HepG2 (cell line): ENCODE measurements around the gene H6PD. TPM values are rescaled to one million over a fixed set of nuclear protein-coding genes. Genes with fewer than 3 reads are reported as not detected.

ENCODE experiments used
- AGO1 ChIP-seq: fragments of 200-400 bp; formaldehyde crosslinking; IDR thresholded peaks from 2 replicates; pipeline ENCODE4 v1.6.1; 2017; ENCODE audit warnings: mild to moderate bottlenecking, low read depth, low read length, moderate library complexity; ENCODE audit not compliant: poor library complexity, severe bottlenecking
- ATF7 ChIP-seq, 2 experiments: fragments of 450-650 bp in 1 of 2; sonication (generic) in 1 of 2; formaldehyde crosslinking in 1 of 2; IDR thresholded peaks; 2 replicates each; pipeline versions ENCODE4 v1.4.0 to v1.6.1; 2016 to 2020; ENCODE audit warnings: antibody characterized with exemption in 1 of 2, mild to moderate bottlenecking in 1 of 2, missing genetic modification reagents in 1 of 2
- ELF4 ChIP-seq: sonication (generic); formaldehyde crosslinking; IDR thresholded peaks from 2 replicates; pipeline ENCODE4 v1.5.0; 2020; ENCODE audit warnings: missing genetic modification reagents, mild to moderate bottlenecking, moderate library complexity, borderline replicate concordance
- EP300 ChIP-seq, 3 experiments: sonication (generic) in 1 of 3; formaldehyde crosslinking in 1 of 3; IDR thresholded peaks; 2 replicates each; pipeline versions ENCODE4 v1.5.1 to v1.6.1; 2011 to 2020; ENCODE audit warnings: low read depth in 2 of 3, low read length in 2 of 3, borderline replicate concordance in 1 of 3, improper control_type of control experiment in 1 of 3, mild to moderate bottlenecking in 1 of 3, missing genetic modification reagents in 1 of 3, moderate library complexity in 1 of 3
- KDM4B ChIP-seq: sonication (generic); formaldehyde crosslinking; IDR thresholded peaks from 2 replicates; pipeline ENCODE4 v1.4.0; 2020; ENCODE audit warnings: missing genetic modification reagents
- KDM5B ChIP-seq: sonication (generic); formaldehyde crosslinking; IDR thresholded peaks from 2 replicates; pipeline ENCODE4 v1.4.0; 2020; ENCODE audit warnings: missing genetic modification reagents, mild to moderate bottlenecking, borderline replicate concordance
- KLF12 ChIP-seq: sonication (generic); formaldehyde crosslinking; IDR thresholded peaks from 2 replicates; pipeline ENCODE4 v1.4.0; 2020; ENCODE audit warnings: missing genetic modification reagents, borderline replicate concordance
- MAZ ChIP-seq, 2 experiments: sonication (generic) in 1 of 2; formaldehyde crosslinking in 1 of 2; IDR thresholded peaks; 2 replicates each; pipeline versions ENCODE4 v1.5.0 to v1.6.1; 2012 to 2020; ENCODE audit warnings: low read depth in 2 of 2, mild to moderate bottlenecking in 2 of 2, borderline replicate concordance in 1 of 2, improper control_type of control experiment in 1 of 2, low read length in 1 of 2, missing genetic modification reagents in 1 of 2, moderate library complexity in 1 of 2
- NAIF1 ChIP-seq: sonication (generic); formaldehyde crosslinking; IDR thresholded peaks from 2 replicates; pipeline ENCODE4 v1.5.0; 2020; ENCODE audit warnings: mild to moderate bottlenecking, missing genetic modification reagents, borderline replicate concordance
- PHF8 ChIP-seq: sonication (generic); formaldehyde crosslinking; IDR thresholded peaks from 2 replicates; pipeline ENCODE4 v1.5.0; 2020; ENCODE audit warnings: missing genetic modification reagents
- PPARG ChIP-seq: conservative IDR thresholded peaks from 2 replicates; pipeline ENCODE4 v1.6.1; 2016; ENCODE audit warnings: missing biosample characterization, missing genetic modification reagents
- RBM39 ChIP-seq: fragments of 200-400 bp; formaldehyde crosslinking; IDR thresholded peaks from one replicate; pipeline ENCODE4 v1.6.1; 2018; ENCODE audit warnings: antibody characterized with exemption, mild to moderate bottlenecking, low read depth, low read length; ENCODE audit not compliant: poor library complexity, severe bottlenecking
- SOX5 ChIP-seq: IDR thresholded peaks from 2 replicates; pipeline ENCODE4 v1.6.1; 2016; ENCODE audit warnings: borderline replicate concordance
- TEAD3 ChIP-seq: optimal IDR thresholded peaks from 2 replicates; pipeline ENCODE3; 2016; ENCODE audit warnings: borderline replicate concordance
- ZBTB38 ChIP-seq: sonication (generic); formaldehyde crosslinking; IDR thresholded peaks from 2 replicates; pipeline ENCODE4 v1.5.1; 2020; ENCODE audit warnings: mild to moderate bottlenecking, missing genetic modification reagents
- ZMAT3 ChIP-seq: sonication (generic); formaldehyde crosslinking; conservative IDR thresholded peaks from 2 replicates; pipeline ENCODE4 v1.7.0; 2021; ENCODE audit warnings: missing genetic modification reagents
- ZMYM4 ChIP-seq: sonication (generic); formaldehyde crosslinking; IDR thresholded peaks from 2 replicates; pipeline ENCODE4 v1.8.1; 2023; ENCODE audit warnings: mild to moderate bottlenecking, missing genetic modification reagents
- ZNF253 ChIP-seq: sonication (generic); formaldehyde crosslinking; IDR thresholded peaks from 2 replicates; pipeline ENCODE4 v1.8.0; 2022; ENCODE audit warnings: mild to moderate bottlenecking, missing genetic modification reagents, borderline replicate concordance
- ZNF749 ChIP-seq: sonication (generic); formaldehyde crosslinking; IDR thresholded peaks from 2 replicates; pipeline ENCODE4 v1.8.0; 2022; ENCODE audit warnings: mild to moderate bottlenecking, missing genetic modification reagents, moderate library complexity, borderline replicate concordance
- ZNF761 ChIP-seq: sonication (generic); formaldehyde crosslinking; conservative IDR thresholded peaks from 2 replicates; pipeline ENCODE4 v1.4.0; 2020; ENCODE audit warnings: mild to moderate bottlenecking, missing genetic modification reagents
- ZNF782 ChIP-seq: sonication (generic); formaldehyde crosslinking; IDR thresholded peaks from 2 replicates; pipeline ENCODE4 v1.4.0; 2020; ENCODE audit warnings: missing genetic modification reagents, mild to moderate bottlenecking, borderline replicate concordance
- polyA plus RNA-seq, 8 experiments: library from polyadenylated mRNA; depleted of rRNA in 3 of 8; stranded (reverse) in 7 of 8; unstranded in 1 of 8; fragments of >200 nt; fragmentation: Illumina TruSeq in 4 of 8; extraction: Trizol in 4 of 8; gene quantifications; 2 replicates each; pipeline versions ENCODE4 v1.2.1 to v1.2.3, GENCODE V29; 2011 to 2016; ENCODE audit warnings: low read depth in 4 of 8, missing spikeins in 1 of 8, mixed read lengths in 1 of 8; ENCODE audit not compliant: insufficient read depth in 1 of 8
- total RNA-seq, 5 experiments: library from RNA; depleted of rRNA; stranded (reverse); fragments of >200 nt; fragmentation: Illumina TruSeq; extraction: Trizol; gene quantifications; 2 replicates each; pipeline ENCODE4 v1.2.3, GENCODE V29; 2016; ENCODE audit warnings: low read depth in 1 of 5
- TF ChIP-seq, protein P1 (sequence below): sonication (generic); formaldehyde crosslinking; IDR thresholded peaks from 2 replicates; pipeline ENCODE4 v1.8.0; 2022; ENCODE audit warnings: missing genetic modification reagents, low read depth, mild to moderate bottlenecking, borderline replicate concordance
- TF ChIP-seq, protein P2 (sequence below): sonication (generic); formaldehyde crosslinking; IDR thresholded peaks from 2 replicates; pipeline ENCODE4 v1.8.0; 2022; ENCODE audit warnings: low read depth, missing genetic modification reagents
- TF ChIP-seq, protein P3 (sequence below): sonication (generic); formaldehyde crosslinking; IDR thresholded peaks from 2 replicates; pipeline ENCODE4 v1.4.0; 2020; ENCODE audit warnings: missing genetic modification reagents

The H6PD gene
- total and polyA plus RNA-seq, 2 of the 13 experiments (the other 11 are each of a cell fraction or from before 2014, with no cell fraction given), result 9.3 to 14.1 TPM

DNA sequence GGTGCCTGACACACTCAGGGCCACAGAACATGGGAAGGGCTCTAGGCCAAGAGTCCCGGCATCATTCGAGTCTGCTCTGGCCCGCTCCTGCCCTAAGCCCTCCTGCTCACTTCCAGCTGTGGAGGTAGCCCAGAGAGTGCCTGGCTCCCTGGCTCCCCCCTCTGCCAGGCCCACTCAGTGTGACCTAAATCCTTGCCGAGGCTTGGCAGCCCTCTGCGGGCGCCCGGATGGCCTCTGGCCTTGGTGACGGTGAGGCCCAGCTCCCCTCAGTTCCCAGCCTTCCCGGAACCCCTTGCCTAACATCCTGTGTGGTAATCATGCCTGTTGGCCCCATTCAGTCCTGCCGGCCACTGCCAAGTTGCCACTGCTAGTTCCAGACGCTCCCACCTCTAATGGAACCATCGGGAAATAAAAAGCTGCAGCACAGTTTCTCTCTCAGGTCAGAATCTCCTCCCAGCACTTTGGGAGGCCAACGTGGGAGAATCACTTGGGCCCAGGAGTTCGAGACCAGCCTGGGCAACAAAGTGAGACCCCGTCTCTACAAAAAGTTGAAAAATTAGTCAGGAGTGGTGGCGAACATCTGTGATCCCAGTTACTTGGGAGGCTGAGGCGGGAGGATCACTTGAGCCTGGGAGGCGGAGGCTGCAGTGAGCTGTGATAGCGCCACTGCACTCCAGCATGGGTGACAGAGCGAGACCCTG, 1.2 kb upstream of the H6PD start (continued):
- TF ChIP-seq TEAD3 (peak; percentile 76), KDM4B (CRISPR knock-in tag) (peak; percentile 95), ZNF782 (CRISPR knock-in tag) (peak; percentile 63; the same call in 1 of the 2 replicates), EP300 (IDR thresholded peaks at IDR 0.05; ENCODE audit: low read depth in 2 of 2, low read length in 2 of 2) (peak; percentile 65 to 90), EP300 (CRISPR knock-in tag; IDR thresholded peaks at IDR 0.05; ENCODE audit: borderline replicate concordance) (peak; percentile 94), ZNF761 (CRISPR knock-in tag) (peak; percentile 66; the same call in 1 of the 2 replicates), KLF12 (CRISPR knock-in tag) (no peak), AGO1 (peak; percentile 27), NAIF1 (CRISPR knock-in tag) (no peak), ELF4 (CRISPR knock-in tag) (peak; percentile 55; the same call in 1 of the 2 replicates), SOX5 (CRISPR knock-in tag) (peak; percentile 81), ZBTB38 (CRISPR knock-in tag) (peak; percentile 39; the same call in 1 of the 2 replicates), ZMYM4 (CRISPR knock-in tag) (no peak; the same call in 1 of the 2 replicates), ATF7 (IDR thresholded peaks at IDR 0.05) (no peak), ATF7 (CRISPR knock-in tag; IDR thresholded peaks at IDR 0.05) (0 out of 2 replicates have a peak, but pooled peaks have one; percentile 39), ZMAT3 (CRISPR knock-in tag) (peak; percentile 70; the same call in 1 of the 2 replicates), ZNF253 (CRISPR knock-in tag) (peak; percentile 60; the same call in 1 of the 2 replicates), KDM5B (CRISPR knock-in tag) (0 out of 2 replicates have a peak, but pooled peaks have one; percentile 35), PPARG (peak; percentile 84), MAZ (IDR thresholded peaks at IDR 0.05; ENCODE audit: borderline replicate concordance, low read depth, low read length) (peak; percentile 28; the same call in 1 of the 2 replicates), MAZ (CRISPR knock-in tag; IDR thresholded peaks at IDR 0.05; ENCODE audit: low read depth) (peak; percentile 88), RBM39 (peak; percentile 33), ZNF749 (CRISPR knock-in tag) (peak; percentile 73; the same call in 1 of the 2 replicates), PHF8 (CRISPR knock-in tag) (peak; percentile 70)
- TF ChIP-seq, protein P1, sequence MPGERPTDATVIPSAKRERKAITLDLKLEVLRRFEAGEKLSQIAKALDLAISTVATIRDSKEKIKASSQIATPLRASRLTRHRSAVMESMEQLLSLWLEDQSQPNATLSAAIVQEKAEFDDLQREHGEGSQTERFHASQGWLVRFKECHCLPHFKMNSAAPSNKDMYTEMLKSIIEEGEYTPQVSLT (CRISPR knock-in tag), result no peak
- TF ChIP-seq, protein P2, sequence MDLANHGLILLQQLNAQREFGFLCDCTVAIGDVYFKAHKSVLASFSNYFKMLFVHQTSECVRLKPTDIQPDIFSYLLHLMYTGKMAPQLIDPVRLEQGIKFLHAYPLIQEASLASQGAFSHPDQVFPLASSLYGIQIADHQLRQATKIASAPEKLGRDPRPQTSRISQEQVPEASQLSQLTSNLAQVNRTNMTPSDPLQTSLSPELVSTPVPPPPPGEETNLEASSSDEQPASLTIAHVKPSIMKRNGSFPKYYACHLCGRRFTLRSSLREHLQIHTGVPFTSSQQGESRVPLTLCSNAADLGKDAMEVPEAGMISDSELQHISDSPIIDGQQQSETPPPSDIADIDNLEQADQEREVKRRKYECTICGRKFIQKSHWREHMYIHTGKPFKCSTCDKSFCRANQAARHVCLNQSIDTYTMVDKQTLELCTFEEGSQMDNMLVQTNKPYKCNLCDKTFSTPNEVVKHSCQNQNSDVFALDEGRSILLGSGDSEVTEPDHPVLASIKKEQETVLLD (CRISPR knock-in tag), result 0 out of 2 replicates have a peak, but pooled peaks have one; percentile 38
- TF ChIP-seq, protein P3, sequence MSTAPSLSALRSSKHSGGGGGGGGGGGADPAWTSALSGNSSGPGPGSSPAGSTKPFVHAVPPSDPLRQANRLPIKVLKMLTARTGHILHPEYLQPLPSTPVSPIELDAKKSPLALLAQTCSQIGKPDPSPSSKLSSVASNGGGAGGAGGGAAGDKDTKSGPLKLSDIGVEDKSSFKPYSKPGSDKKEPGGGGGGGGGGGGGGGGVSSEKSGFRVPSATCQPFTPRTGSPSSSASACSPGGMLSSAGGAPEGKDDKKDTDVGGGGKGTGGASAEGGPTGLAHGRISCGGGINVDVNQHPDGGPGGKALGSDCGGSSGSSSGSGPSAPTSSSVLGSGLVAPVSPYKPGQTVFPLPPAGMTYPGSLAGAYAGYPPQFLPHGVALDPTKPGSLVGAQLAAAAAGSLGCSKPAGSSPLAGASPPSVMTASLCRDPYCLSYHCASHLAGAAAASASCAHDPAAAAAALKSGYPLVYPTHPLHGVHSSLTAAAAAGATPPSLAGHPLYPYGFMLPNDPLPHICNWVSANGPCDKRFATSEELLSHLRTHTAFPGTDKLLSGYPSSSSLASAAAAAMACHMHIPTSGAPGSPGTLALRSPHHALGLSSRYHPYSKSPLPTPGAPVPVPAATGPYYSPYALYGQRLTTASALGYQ, result peak; percentile 66; the same call in 1 of the 2 replicates
